Ovary (tissue), 9 donors: ENCODE data around the gene WWOX. TPM values are rescaled to one million over a fixed set of nuclear protein-coding genes. Genes with fewer than 3 reads are reported as not detected.

ENCODE experiments used
- DNase-seq, 5 donors: peaks; one replicate each; pipeline ENCODE4 v3.0.0-alpha.2; 2019 to 2020
- H3K27ac ChIP-seq, 2 donors: fragments of 200-600 bp; one replicate each; pipeline versions ENCODE4 v1.5.1 to v1.8.0; 2019 to 2022
- H3K27me3 ChIP-seq: fragments of 200-600 bp; one replicate; pipeline ENCODE4 v1.8.0; 2022
- H3K36me3 ChIP-seq: fragments of 200-600 bp; sonication (generic); one replicate; pipeline ENCODE4 v1.5.1; 2019
- H3K4me1 ChIP-seq: one replicate; pipeline ENCODE4 v1.8.1; 2013; ENCODE audit warnings: mild to moderate bottlenecking, moderate library complexity; ENCODE audit not compliant: insufficient read depth
- H3K4me3 ChIP-seq: fragments of 200-600 bp; sonication (generic); one replicate; pipeline ENCODE4 v1.5.1; 2017
- H3K9me3 ChIP-seq, 2 donors: fragments of 200-600 bp in 1 of 2; sonication (generic) in 1 of 2; one replicate each; pipeline versions ENCODE4 v1.5.1 to v1.8.1; 2013 to 2019; ENCODE audit warnings: mild to moderate bottlenecking in 1 of 2, moderate library complexity in 1 of 2
- CTCF ChIP-seq, 3 donors: fragments of 450-650 bp in 2 of 3; fragments of 200-600 bp in 1 of 3; IDR thresholded peaks; one replicate each; pipeline versions ENCODE4 v1.5.1 to v1.8.0; 2016 to 2022; ENCODE audit warnings: antibody characterized with exemption in 3 of 3, mild to moderate bottlenecking in 1 of 3
- EP300 ChIP-seq: sonication (generic); formaldehyde crosslinking; IDR thresholded peaks from one replicate; pipeline ENCODE4 v1.6.1; 2017; ENCODE audit warnings: antibody characterized with exemption
- POLR2A ChIP-seq: fragments of 450-650 bp; IDR thresholded peaks from one replicate; pipeline ENCODE4 v1.6.1; 2017; ENCODE audit warnings: antibody characterized with exemption, mild to moderate bottlenecking, moderate library complexity
- WGBS, 3 donors: extraction: QIAGEN DNeasy Blood & Tissue Kit in 1 of 3; methylation state at CpG; one replicate each; pipeline versions ENCODE4 v1.1.5 to v1.1.7; 2013 to 2017; 5-methylcytosine and 5-hydroxymethylcytosine counted together
- intact Hi-C, 4 donors: fragments of 100-400 bp; cut with DNase I; formaldehyde crosslinking; loops; one replicate each; pipeline versions ENCODE4 v1.11.0 to v1.15.1; 2022 to 2023
- polyA plus RNA-seq, 2 donors: library from polyadenylated mRNA; stranded (reverse); fragments of 200-250 nt in 1 of 2; fragments of 350-450 nt in 1 of 2; fragmentation: Illumina TruSeq in 1 of 2; extraction: RNeasy Lipid Tissue Mini Kit (QIAGEN cat#74804) in 1 of 2; gene quantifications; one replicate each; pipeline ENCODE4 v1.2.3, GENCODE V29; 2013 to 2014
- total RNA-seq, 7 donors: library from RNA; depleted of rRNA in 2 of 7; stranded (reverse); fragments of >200 nt in 2 of 7; fragmentation: NEBNext Ultra II Directional in 3 of 7; extraction: Animal tissue kit (Norgen Biotek cat#: 25700) in 3 of 7; gene quantifications; one replicate each; pipeline versions ENCODE4 v1.1.0 to v1.2.4, GENCODE V29; 2016 to 2023
- donor health status: DM: no; HTN: no; CAD: no; lungs with moderate emphysema.
- donor health status: DM: no; HTN: no; CAD: no.
- donor health status: Bipolar disorder and iron deficiency.
- donor health status: DM: yes; HTN: yes; CAD: no.
- donor health status: DM: no; HTN: no; CAD: no.
- donor health status: DM: yes; HTN: yes; CAD: no.

WWOX gene
- total and polyA plus RNA-seq, 9 donors, result 11.0 to 40.5 (median 25.2) TPM

- TF ChIP-seq CTCF (IDR thresholded peaks at IDR 0.05) (no peak), EP300 (no peak), POLR2A (no peak)
- H3K27ac ChIP-seq, result no peak overlapping the region
- no peak for DNase-seq
- no peaks in the 10 kb centered on the region for H3K36me3 ChIP-seq
- WGBS, 3 donors, result 96 to 98% (median 98%) methylated on average over 4 of the region's 4 CpGs
- no peaks in the 10 kb centered on the region for H3K27me3 ChIP-seq
- H3K4me3 ChIP-seq, result no peak overlapping the region
- intact Hi-C loops, result no loop called here
- H3K9me3 ChIP-seq, result no peaks in the 10 kb centered on the region
- H3K4me1 ChIP-seq, result peaks cover 2% of the 10 kb centered on the region
Observed at GRCh38 chr16:79036541-79036940, 937.1 kb downstream of the WWOX start.

GRCh38 chr16:79037521-79038373 lies 938.3 kb downstream of the WWOX start:
- TF ChIP-seq CTCF (IDR thresholded peaks at IDR 0.05) (no peak), EP300 (no peak), POLR2A (no peak)
- Histone ChIP-seq H3K9me3 (no peaks in the 10 kb centered on the region), H3K27ac (no peak overlapping the region), H3K4me1 (peaks cover 2% of the 10 kb centered on the region), H3K36me3 (no peaks in the 10 kb centered on the region), H3K27me3 (no peaks in the 10 kb centered on the region), H3K4me3 (no peak overlapping the region)
- DNase-seq, result no peak
- WGBS, 3 donors, result 32 to 53% (median 39%) methylated on average over 10 of the region's 10 CpGs
- intact Hi-C loops, result no loop called here

- WGBS, 3 donors, result 88 to 90% (median 89%) methylated on average over 8 of the region's 8 CpGs
- intact Hi-C loops, result no loop called here
- no peak overlapping the region for H3K27ac ChIP-seq
- H3K9me3 ChIP-seq, result no peaks in the 10 kb centered on the region
- H3K27me3 ChIP-seq, result no peaks in the 10 kb centered on the region
- no peak for DNase-seq
- TF ChIP-seq POLR2A (no peak), EP300 (no peak), CTCF (IDR thresholded peaks at IDR 0.05) (no peak)
- H3K4me3 ChIP-seq, result no peak overlapping the region
- H3K36me3 ChIP-seq, result no peaks in the 10 kb centered on the region
- H3K4me1 ChIP-seq, result peaks cover 2% of the 10 kb centered on the region
Observed at GRCh38 chr16:79041206-79041605, 941.8 kb downstream of the WWOX start.

- no peak overlapping the region for H3K27ac ChIP-seq
- DNase-seq, result no peak
- intact Hi-C loops, result no loop called here
- TF ChIP-seq POLR2A (no peak), CTCF (IDR thresholded peaks at IDR 0.05) (no peak), EP300 (no peak)
- no peaks in the 10 kb centered on the region for H3K9me3 ChIP-seq
- H3K27me3 ChIP-seq, result no peaks in the 10 kb centered on the region
- WGBS, 3 donors, result 97 to 98% (median 98%) methylated on average over 2 of the region's 2 CpGs
- no peak overlapping the region for H3K4me3 ChIP-seq
- peaks cover 2% of the 10 kb centered on the region for H3K4me1 ChIP-seq
- H3K36me3 ChIP-seq, result no peaks in the 10 kb centered on the region
Observed at GRCh38 chr16:79042141-79042540, 942.7 kb downstream of the WWOX start.
